ENCODE data around the gene ABCA12. TPM values are rescaled to one million over a fixed set of nuclear protein-coding genes. Genes with fewer than 3 reads are reported as not detected.

The ABCA12 gene
- total and polyA plus RNA-seq, 2 donors (not counting 3 experiments of a cell fraction or from before 2014, with no cell fraction given), result not detected

GRCh38 chr2:215149486-215149885 lies 11.1 kb upstream of the ABCA12 start:
- FAIRE-seq, result no peak
- intact Hi-C loops (cut with micrococcal nuclease), result no loop called here
- dilution Hi-C loops (cut with MboI; ENCODE audit: extremely low pct_ligation_motif_present, low sequenced_read_pairs), result no loop called here
- no TSS peak for BruUV-seq (replicated peaks)
- no peaks in the 10 kb centered on the region for H3K27me3 ChIP-seq (ENCODE audit: control insufficient read depth in 2 of 2, insufficient read depth in 2 of 2, low read length in 2 of 2)
- H4K20me1 ChIP-seq (replicated peaks; ENCODE audit: control insufficient read depth, extremely low read depth, insufficient read depth, low read length), result no peaks in the 10 kb centered on the region
- H3K4me1 ChIP-seq (ENCODE audit: control insufficient read depth, extremely low read depth, insufficient read depth, low read length), result no peaks in the 10 kb centered on the region
- no peak for DNase-seq (ENCODE audit: low read depth, low spot score)
- H2AFZ ChIP-seq (ENCODE audit: low read depth, low read length), result no peak overlapping the region
- ChIA-PET POLR2A (no interaction called here), CTCF (interaction anchor here (1.0 kb wide), 1 partner anchor 16 kb away, joined by 3 read pairs; no protein-coding TSS in a partner anchor)
- no peaks in the 10 kb centered on the region for H3K36me3 ChIP-seq (ENCODE audit: control insufficient read depth in 2 of 2, extremely low read depth in 1 of 2, insufficient read depth in 2 of 2, low read length in 2 of 2)
- H3K9me1 ChIP-seq (replicated peaks; ENCODE audit: control insufficient read depth, extremely low read depth, insufficient read depth, low read length), result no peaks in the 10 kb centered on the region
- H3K4me3 ChIP-seq (replicated peaks in 1 of 3; ENCODE audit: insufficient read depth in 1 of 3, low read depth in 1 of 3, low read length in 3 of 3), result no peak overlapping the region
- no peak overlapping the region for H3K27ac ChIP-seq (ENCODE audit: insufficient read depth, low read depth, low read length)
- TF ChIP-seq POLR2A (IDR thresholded peaks at IDR 0.05; ENCODE audit: low read depth, low read length) (no peak), MYC (IDR thresholded peaks at IDR 0.05; ENCODE audit: low read depth, low read length) (no peak), JUN (IDR thresholded peaks at IDR 0.05; ENCODE audit: borderline replicate concordance, insufficient read depth, insufficient read length, low read depth) (no peak), CTCF (IDR thresholded peaks at IDR 0.05; ENCODE audit: extremely low read depth in 1 of 2, insufficient read depth in 1 of 2, low read depth in 1 of 2, low read length in 2 of 2) (no peak), EZH2 (IDR thresholded peaks at IDR 0.05; ENCODE audit: borderline replicate concordance, low read depth, low read length, severe bottlenecking) (no peak), FOS (IDR thresholded peaks at IDR 0.05; ENCODE audit: borderline replicate concordance, insufficient read depth, low read length) (no peak), MAX (IDR thresholded peaks at IDR 0.05; ENCODE audit: insufficient read depth, insufficient read length) (no peak), POLR2AphosphoS5 (IDR thresholded peaks at IDR 0.05; ENCODE audit: insufficient read depth, low read depth, low read length) (no peak), GATA2 (IDR thresholded peaks at IDR 0.05; ENCODE audit: insufficient read depth, insufficient read length, low read depth, low read length) (no peak)
- H3K9ac ChIP-seq (replicated peaks; ENCODE audit: extremely low read depth, insufficient read depth, low read length), result no peak overlapping the region
- H3K9me3 ChIP-seq (replicated peaks; ENCODE audit: control insufficient read depth, insufficient read depth, low read length), result no peaks in the 10 kb centered on the region
- H3K79me2 ChIP-seq (ENCODE audit: control insufficient read depth, insufficient read depth, low read length), result no peaks in the 10 kb centered on the region
- no peak overlapping the region for H3K4me2 ChIP-seq (ENCODE audit: insufficient read depth, low read length)

Measured in endothelial cell of umbilical vein (primary cell).